Esophagus squamous epithelium (tissue), 4 donors: Measurements from ENCODE around the gene PIPOX.

Experiments used
- CTCF ChIP-seq, 6 experiments: fragments of 450-650 bp in 4 of 6; fragments of 200-600 bp in 2 of 6; sonication (generic) in 2 of 6; IDR thresholded peaks; one replicate each; pipeline ENCODE4 v1.5.1; 2016 to 2019; ENCODE audit warnings: antibody characterized with exemption in 6 of 6, mild to moderate bottlenecking in 4 of 6, moderate library complexity in 4 of 6
- POLR2A ChIP-seq, 4 donors: fragments of 450-650 bp; IDR thresholded peaks; one replicate each; pipeline ENCODE4 v1.6.1; 2017; ENCODE audit warnings: antibody characterized with exemption in 4 of 4, mild to moderate bottlenecking in 4 of 4, moderate library complexity in 3 of 4

GRCh38 chr17:29071303-29071702 lies 28.4 kb downstream of the PIPOX start:
- no peak for TF ChIP-seq CTCF (IDR thresholded peaks at IDR 0.05)
- TF ChIP-seq POLR2A (IDR thresholded peaks at IDR 0.05) = no peak
